Neuron (in vitro differentiated cells): ENCODE data around the gene SDK1.

Experiments
- H2AFZ ChIP-seq: one replicate; pipeline ENCODE4 v1.6.1; 2013; ENCODE audit warnings: low read depth, mild to moderate bottlenecking, inconsistent platforms, low read length, moderate library complexity
- H3K27me3 ChIP-seq: one replicate; pipeline ENCODE4 v1.6.1; 2013; ENCODE audit warnings: low read length; ENCODE audit not compliant: insufficient read depth
- H3K36me3 ChIP-seq: one replicate; pipeline ENCODE4 v1.6.1; 2013; ENCODE audit warnings: low read length; ENCODE audit not compliant: insufficient read depth
- H3K4me1 ChIP-seq: one replicate; pipeline ENCODE4 v1.6.1; 2013; ENCODE audit warnings: low read length; ENCODE audit not compliant: insufficient read depth
- H3K4me3 ChIP-seq: 2 replicates; pipeline ENCODE4 v1.5.1; 2013; ENCODE audit warnings: mild to moderate bottlenecking, low read length, moderate library complexity
- H3K9me3 ChIP-seq: one replicate; pipeline ENCODE4 v1.6.1; 2013; ENCODE audit warnings: low read length

The SDK1 gene

GRCh38 chr7:3374239-3374638 is 73.2 kb downstream of the SDK1 start:
- Histone ChIP-seq H2AFZ (no peak overlapping the region), H3K4me3 (no peak overlapping the region), H3K4me1 (peaks cover 8% of the 10 kb centered on the region), H3K36me3 (no peaks in the 10 kb centered on the region), H3K9me3 (no peaks in the 10 kb centered on the region), H3K27me3 (no peaks in the 10 kb centered on the region)

DNA sequence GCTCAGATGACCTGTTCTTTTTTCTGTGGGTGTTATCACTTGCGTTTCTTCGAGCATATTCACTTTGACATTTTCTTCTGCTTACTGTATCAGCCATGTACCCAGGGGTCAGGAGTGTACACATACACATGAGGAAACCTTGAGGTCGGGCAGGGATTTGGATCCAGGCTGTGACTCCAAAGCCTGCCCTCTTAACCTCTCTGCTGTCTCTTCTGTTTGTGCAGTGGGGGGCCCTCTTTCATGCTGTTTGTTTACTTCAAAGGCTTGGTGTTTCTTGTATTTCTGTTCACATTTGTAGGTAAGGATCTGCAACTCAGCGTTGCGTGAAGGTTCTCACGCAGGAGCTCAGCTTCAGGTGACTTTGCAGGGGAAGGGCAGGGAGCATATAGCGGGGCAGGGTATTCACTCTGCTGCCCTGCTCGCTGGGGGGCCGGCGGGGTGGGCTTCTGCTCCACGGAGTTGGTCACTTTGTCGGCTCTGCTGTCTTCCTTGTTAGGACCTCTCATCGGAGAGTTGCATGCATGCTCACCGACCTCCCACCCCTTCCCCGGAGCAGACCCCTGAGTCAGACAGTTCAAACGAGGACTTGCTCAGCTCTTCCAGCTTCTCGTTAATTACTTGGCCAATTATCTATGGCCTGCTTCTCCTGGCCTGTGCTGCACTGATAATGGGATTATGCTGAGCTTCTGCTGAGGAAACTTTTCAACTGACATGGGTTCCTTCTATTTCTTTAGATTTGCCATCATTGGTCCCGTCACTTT is 77.5 kb downstream of the SDK1 start:
- no peak overlapping the region for H3K4me3 ChIP-seq

GRCh38 chr7:3380034-3380433 is 79.0 kb downstream of the SDK1 start:
- H3K27me3 ChIP-seq, result no peaks in the 10 kb centered on the region
- no peak overlapping the region for H2AFZ ChIP-seq
- H3K9me3 ChIP-seq, result no peaks in the 10 kb centered on the region
- H3K4me3 ChIP-seq, result no peak overlapping the region
- H3K36me3 ChIP-seq, result no peaks in the 10 kb centered on the region
- H3K4me1 ChIP-seq, result no peaks in the 10 kb centered on the region

More for the DNA sequence above, 77.5 kb downstream of the SDK1 start:
- no peaks in the 10 kb centered on the region for H3K4me1 ChIP-seq
- H3K36me3 ChIP-seq, result no peaks in the 10 kb centered on the region
- no peaks in the 10 kb centered on the region for H3K27me3 ChIP-seq
- no peak overlapping the region for H2AFZ ChIP-seq
- no peaks in the 10 kb centered on the region for H3K9me3 ChIP-seq

GRCh38 chr7:3380886-3381685 is 80.0 kb downstream of the SDK1 start:
- H3K4me3 ChIP-seq, result no peak overlapping the region
- no peaks in the 10 kb centered on the region for H3K36me3 ChIP-seq
- H2AFZ ChIP-seq, result no peak overlapping the region
- H3K9me3 ChIP-seq, result no peaks in the 10 kb centered on the region
- H3K27me3 ChIP-seq, result no peaks in the 10 kb centered on the region
- no peaks in the 10 kb centered on the region for H3K4me1 ChIP-seq

DNA sequence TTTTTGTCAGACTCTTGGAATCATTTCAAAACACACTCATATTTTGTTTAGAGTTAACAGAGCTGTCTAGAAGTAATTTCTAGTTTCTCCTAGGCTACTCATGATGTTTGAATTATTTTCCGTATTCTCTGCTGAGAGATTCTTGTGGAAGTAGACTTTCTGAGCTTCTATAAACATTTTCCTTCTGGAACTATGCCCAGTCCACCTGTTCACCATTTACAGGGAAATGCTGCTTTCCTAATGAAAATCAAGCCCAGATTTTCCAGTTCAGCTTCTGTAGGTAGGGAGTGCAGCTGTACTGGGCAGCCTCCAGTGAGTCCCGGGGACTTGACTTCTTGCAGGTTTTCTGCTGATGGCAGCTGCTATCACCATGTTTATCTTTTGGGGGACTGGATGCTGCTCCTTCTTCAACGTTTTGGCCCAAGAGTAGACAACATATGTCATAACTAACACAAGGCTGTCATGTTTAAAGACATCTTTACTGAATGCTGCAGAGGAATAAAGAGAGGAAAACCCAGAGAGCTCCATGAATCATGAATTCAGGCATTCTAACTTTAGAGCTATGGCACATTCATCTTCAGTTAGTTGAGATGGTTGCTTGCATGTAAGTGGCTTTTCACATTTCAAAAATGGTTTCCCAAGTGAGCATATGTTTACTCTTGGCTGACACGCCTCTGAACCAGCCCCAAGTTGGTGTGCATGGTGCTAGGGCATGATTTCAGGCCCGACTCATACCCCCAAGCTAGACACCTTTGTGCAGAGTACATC is 85.6 kb downstream of the SDK1 start:
- Histone ChIP-seq H3K9me3 (no peaks in the 10 kb centered on the region), H2AFZ (no peak overlapping the region), H3K4me1 (no peaks in the 10 kb centered on the region), H3K27me3 (no peaks in the 10 kb centered on the region), H3K4me3 (no peak overlapping the region), H3K36me3 (no peaks in the 10 kb centered on the region)

- H3K4me3 ChIP-seq, result no peak overlapping the region
- no peaks in the 10 kb centered on the region for H3K9me3 ChIP-seq
- H3K36me3 ChIP-seq, result no peaks in the 10 kb centered on the region
Measured at GRCh38 chr7:3393862-3394261, 92.8 kb downstream of the SDK1 start.

DNA sequence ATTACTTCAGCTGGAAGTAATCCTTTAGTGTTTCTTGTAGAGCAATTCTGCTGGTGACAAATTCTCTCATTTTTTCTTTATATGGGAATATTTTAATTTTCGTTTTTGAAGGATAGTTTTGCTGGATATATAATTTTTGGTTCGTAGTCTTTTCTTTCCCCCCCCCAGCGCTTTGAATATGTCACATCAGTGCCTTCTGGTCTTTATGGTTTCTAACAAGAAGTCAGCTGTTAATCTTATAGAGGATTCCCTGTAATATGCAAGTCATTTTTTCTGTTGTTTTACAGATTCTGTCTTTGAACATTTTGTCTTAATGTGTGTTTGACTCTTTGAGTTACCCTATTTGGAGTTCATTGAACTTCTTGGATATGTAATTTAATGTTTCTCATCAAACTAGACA is 96.3 kb downstream of the SDK1 start:
- Histone ChIP-seq H3K4me3 (no peak overlapping the region), H2AFZ (no peak overlapping the region), H3K27me3 (no peaks in the 10 kb centered on the region), H3K36me3 (no peaks in the 10 kb centered on the region), H3K4me1 (no peaks in the 10 kb centered on the region), H3K9me3 (peaks cover 2% of the 10 kb centered on the region)

More at GRCh38 chr7:3393862-3394261, 92.8 kb downstream of the SDK1 start:
- Histone ChIP-seq H2AFZ (no peak overlapping the region), H3K4me1 (no peaks in the 10 kb centered on the region), H3K27me3 (no peaks in the 10 kb centered on the region)

- Histone ChIP-seq H2AFZ (no peak overlapping the region), H3K36me3 (no peaks in the 10 kb centered on the region)
Measured at GRCh38 chr7:3399858-3400257, 98.8 kb downstream of the SDK1 start.

DNA sequence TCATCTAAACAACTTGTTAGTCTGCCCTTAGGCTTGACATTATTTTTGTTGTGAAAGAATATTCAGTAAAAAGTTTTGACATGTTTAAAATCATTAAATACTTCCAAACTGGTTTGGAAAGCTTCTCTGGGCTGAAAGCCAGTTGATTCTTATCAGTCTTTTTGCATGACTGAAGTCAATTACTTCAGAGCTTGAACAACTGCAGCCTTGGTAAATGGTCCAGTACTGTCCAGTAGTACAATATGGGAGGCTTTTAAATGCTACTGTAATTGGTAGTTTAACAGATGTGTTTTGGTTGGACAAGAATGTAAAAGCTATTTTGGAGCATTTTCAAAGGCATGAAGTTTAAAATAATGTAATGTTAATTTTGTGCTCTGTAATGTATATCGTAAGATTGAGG is 103.4 kb downstream of the SDK1 start:
- no peaks in the 10 kb centered on the region for H3K36me3 ChIP-seq
- H3K9me3 ChIP-seq, result peaks cover 2% of the 10 kb centered on the region
- no peaks in the 10 kb centered on the region for H3K27me3 ChIP-seq
- H3K4me3 ChIP-seq, result no peak overlapping the region
- H3K4me1 ChIP-seq, result peaks cover 8% of the 10 kb centered on the region
- no peak overlapping the region for H2AFZ ChIP-seq

More at GRCh38 chr7:3399858-3400257, 98.8 kb downstream of the SDK1 start:
- Histone ChIP-seq H3K4me3 (no peak overlapping the region), H3K4me1 (no peaks in the 10 kb centered on the region), H3K9me3 (peaks cover 2% of the 10 kb centered on the region), H3K27me3 (no peaks in the 10 kb centered on the region)

GRCh38 chr7:3408814-3409595 is 108.0 kb downstream of the SDK1 start:
- Histone ChIP-seq H3K9me3 (no peaks in the 10 kb centered on the region), H2AFZ (no peak overlapping the region), H3K4me3 (no peak overlapping the region), H3K36me3 (no peaks in the 10 kb centered on the region), H3K27me3 (no peaks in the 10 kb centered on the region), H3K4me1 (peaks cover 8% of the 10 kb centered on the region)

DNA sequence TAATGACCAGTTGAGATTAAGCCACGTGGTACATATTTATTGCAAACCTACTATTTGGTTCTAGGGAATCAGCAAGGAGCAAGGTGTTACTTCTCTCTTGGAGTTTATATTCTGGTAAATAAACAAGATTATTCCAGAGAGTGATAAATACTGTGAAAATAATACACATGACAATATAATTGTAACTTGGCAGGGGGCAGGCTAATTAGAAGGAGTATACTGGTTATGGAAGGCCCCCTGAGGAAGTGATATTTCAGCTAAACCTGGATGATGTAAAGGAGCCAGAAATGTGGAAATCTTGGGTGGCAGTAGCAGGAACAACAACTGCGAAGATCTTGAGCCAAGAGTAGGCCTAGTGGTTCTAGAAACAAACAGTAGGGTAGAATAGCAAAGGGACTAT is 111.8 kb downstream of the SDK1 start:
- Histone ChIP-seq H3K27me3 (no peaks in the 10 kb centered on the region), H2AFZ (no peak overlapping the region), H3K9me3 (no peaks in the 10 kb centered on the region), H3K4me1 (peaks cover 8% of the 10 kb centered on the region), H3K36me3 (no peaks in the 10 kb centered on the region), H3K4me3 (no peak overlapping the region)

- no peak overlapping the region for H3K4me3 ChIP-seq
- H3K9me3 ChIP-seq, result no peaks in the 10 kb centered on the region
- H3K36me3 ChIP-seq, result no peaks in the 10 kb centered on the region
- no peaks in the 10 kb centered on the region for H3K27me3 ChIP-seq
- H3K4me1 ChIP-seq, result no peaks in the 10 kb centered on the region
- H2AFZ ChIP-seq, result no peak overlapping the region
Measured at GRCh38 chr7:3415861-3416312, 114.8 kb downstream of the SDK1 start.
